Measurements from ENCODE around the gene BDKRB1.

Gene BDKRB1

DNA sequence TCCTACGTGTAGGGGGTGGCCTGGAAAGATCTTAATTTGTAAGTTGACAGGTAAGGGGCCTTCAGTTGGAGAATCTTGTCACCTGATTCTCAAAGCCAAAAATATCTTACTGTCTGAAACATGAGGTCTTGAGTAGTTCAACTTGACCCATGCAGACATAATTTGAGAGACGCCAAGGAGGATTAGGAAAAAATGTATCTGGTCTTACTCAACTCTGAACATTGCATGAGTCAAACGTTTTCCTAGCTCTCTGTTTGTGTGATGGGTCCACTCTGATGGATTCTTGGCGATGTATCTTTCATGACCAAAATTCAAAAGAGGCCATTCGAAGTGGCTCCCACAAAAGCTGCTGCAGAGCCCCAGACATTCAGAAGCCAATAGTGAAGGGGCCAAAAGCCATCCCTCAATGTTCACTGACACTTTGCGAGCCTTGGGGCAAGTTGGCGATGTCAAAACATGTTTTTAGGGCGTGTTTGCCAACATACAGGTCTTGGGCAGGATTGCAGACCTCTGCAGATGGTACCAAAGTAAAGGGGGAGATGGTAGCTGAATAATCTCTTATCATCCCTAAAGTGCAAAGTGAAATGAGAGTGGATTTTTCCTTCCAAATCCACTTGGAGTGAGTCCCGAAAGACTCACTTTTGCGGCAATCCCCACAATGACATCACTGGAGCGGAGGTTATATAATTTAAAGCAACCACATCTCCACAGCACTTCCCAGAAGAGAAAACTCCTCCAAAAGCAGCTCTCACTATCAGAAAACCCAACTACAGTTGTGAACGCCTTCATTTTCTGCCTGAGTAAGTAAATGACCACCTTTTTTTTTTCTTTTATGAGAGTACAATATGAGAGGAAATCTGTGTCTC lies at the start of gene BDKRB1:
Gene BDKRB1 (plus strand): TSS at position 710 of the 866 bp plus-strand sequence. CDS start 7,473 bp downstream, outside the sequence.
- in situ Hi-C loops (cut with MboI; ENCODE audit: low sequenced_read_pairs): no loop called here

GRCh38 chr14:96206461-96206860 lies 49.5 kb upstream of the BDKRB1 start:
- in situ Hi-C loops (cut with MboI; ENCODE audit: low sequenced_read_pairs): no loop called here

- in situ Hi-C loops (cut with MboI; ENCODE audit: low sequenced_read_pairs): no loop called here
Measured at GRCh38 chr14:96207686-96208085, 48.3 kb upstream of the BDKRB1 start.

GRCh38 chr14:96208739-96209138 lies 47.3 kb upstream of the BDKRB1 start:
- in situ Hi-C loops (cut with MboI; ENCODE audit: low sequenced_read_pairs): no loop called here

DNA sequence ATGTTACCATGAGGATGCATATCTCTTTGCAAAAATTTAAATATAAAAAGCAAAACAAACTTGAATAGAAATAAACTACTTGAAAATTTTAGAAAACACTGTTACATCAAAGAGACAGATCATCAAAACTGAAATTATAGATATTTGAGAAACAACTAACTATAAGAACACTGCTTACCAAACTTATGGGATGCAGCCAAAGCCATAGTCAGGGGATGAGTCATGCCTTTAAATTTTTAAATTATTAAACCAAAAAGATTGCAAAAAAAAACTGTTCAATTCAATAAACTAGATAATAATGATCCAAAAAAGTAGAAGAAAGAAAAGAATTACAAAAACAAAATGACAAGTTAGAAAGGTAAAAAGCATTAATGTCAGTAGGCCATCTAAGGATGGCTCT lies 43.9 kb upstream of the BDKRB1 start:
- in situ Hi-C loops (cut with MboI; ENCODE audit: low sequenced_read_pairs): no loop called here

DNA sequence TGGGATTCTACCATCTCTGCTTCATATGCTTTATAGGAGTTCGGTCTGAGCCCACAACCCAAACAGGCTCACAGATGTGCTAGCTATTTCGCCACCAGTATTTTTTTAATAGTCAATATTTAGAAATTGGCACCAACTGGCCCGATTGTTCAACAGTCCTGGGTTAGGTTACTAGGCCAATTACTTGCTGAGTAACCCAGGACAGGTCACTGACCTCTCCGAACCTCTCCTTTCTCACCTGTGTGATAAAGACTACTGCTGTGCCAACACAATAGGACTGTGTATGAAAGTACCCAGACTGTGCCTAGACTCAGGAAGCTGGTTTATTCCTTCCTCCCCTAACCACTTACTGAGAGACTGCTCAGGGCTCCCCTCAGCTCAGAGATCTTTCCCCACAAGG lies 43.1 kb upstream of the BDKRB1 start:
- in situ Hi-C loops (cut with MboI; ENCODE audit: low sequenced_read_pairs): no loop called here

GRCh38 chr14:96213871-96214465 lies 42.0 kb upstream of the BDKRB1 start:
- in situ Hi-C loops (cut with MboI; ENCODE audit: low sequenced_read_pairs): no loop called here

DNA sequence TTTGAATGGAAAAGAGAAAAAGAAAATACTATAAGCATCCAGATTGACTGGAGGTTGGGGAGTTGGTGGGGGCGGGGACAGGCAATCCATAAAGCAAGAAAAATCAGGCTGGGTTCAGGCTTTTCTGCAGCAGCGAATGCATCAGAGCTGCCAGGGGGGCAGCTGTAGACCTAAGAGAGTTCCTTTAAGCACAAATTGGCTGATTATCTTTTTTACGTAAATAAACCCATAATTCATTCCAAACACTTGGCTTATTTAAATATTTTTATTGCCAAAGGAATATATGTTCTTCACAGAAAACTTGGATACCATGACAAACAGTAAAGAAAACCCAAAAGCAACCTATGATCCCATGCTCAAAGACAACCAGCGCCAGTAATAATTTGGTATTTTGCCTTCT lies 41.2 kb upstream of the BDKRB1 start:
- in situ Hi-C loops (cut with MboI; ENCODE audit: low sequenced_read_pairs): no loop called here

DNA sequence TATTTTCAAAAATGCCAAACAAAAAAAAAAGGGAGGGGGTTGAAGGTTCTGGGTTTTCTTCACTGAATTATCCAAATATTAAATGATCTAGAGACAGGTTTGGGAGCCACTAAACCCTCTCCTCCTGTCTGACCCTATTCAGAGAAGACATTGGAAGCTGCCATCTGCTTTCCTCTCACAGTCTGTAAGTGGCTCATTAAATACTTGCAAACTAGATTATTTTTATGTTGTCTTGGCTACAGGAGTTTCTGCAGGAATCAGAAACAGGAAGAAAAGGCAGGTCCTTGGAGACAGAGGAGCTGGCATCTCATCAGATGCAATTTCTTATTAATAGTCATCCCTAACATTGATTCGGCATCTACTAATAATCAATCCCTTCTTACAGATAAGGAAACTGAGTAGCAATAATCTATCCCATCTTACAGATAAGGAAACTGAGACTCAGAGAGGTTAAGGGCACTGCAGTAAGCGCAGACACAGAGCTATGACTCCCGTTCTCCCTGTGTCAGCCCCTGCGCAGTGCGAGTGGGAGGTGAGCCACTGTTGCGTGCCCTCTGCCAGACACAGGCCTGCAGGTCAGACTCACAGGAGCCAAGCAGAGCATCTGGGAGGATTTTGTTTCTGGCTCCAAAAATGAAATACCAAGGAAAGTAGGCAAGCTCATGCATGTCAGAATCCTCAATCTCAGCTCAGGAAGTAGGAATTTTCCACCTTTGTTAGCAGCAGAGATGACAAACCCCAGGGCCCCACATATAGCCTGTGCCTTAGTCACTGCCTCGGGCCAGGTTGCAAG lies 40.4 kb upstream of the BDKRB1 start:
- in situ Hi-C loops (cut with MboI; ENCODE audit: low sequenced_read_pairs): no loop called here

- in situ Hi-C loops (cut with MboI; ENCODE audit: low sequenced_read_pairs): no loop called here
Measured at GRCh38 chr14:96216627-96217026, 39.4 kb upstream of the BDKRB1 start.

- in situ Hi-C loops (cut with MboI; ENCODE audit: low sequenced_read_pairs): no loop called here
Measured at GRCh38 chr14:96217376-96217913, 38.6 kb upstream of the BDKRB1 start.

DNA sequence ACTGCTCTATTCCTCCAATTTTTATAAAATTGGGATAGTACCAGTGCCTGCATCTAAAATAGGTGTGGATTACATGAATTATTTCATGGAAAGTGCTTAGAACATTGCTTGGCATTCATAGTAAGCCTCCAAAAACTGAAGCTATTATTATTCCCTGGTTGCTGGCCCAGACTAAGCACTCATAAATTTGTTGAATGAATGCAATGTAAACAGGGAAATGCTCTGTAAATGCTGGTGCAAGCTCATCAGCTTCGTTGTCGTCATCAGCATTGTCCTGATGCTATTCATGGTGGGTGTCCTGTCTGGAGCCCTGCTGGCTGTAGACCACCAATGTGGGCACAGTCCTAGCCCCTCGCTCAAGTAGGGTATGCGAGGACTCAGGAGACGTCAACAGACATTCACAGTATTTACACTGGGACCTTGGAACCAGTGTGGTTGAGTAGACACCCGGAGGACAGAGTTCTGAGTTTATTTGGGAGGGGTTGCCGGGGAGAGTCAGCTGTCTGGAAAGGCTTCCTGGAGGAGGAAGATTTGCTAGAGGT lies 34.8 kb upstream of the BDKRB1 start:
- in situ Hi-C loops (cut with MboI; ENCODE audit: low sequenced_read_pairs): no loop called here

DNA sequence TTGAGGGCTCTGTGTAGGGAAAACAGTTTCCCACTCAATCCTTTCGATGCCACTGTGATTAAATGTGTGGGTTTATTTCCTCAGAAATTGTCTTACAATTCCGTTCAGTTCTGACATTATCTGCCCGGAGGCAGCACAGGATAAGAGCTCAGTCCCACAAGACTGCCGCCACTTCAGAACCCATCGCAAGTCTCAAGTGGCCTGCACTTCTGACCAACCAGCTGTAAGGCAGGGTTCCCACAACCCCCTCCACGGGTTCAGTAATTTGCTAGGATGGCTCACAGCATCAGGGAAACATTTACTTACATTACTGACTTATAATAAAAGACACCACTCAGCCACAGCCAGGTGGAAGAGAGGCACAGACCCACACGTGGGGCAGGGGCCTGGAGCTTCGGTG lies 34.2 kb upstream of the BDKRB1 start:
- in situ Hi-C loops (cut with MboI; ENCODE audit: low sequenced_read_pairs): no loop called here

DNA sequence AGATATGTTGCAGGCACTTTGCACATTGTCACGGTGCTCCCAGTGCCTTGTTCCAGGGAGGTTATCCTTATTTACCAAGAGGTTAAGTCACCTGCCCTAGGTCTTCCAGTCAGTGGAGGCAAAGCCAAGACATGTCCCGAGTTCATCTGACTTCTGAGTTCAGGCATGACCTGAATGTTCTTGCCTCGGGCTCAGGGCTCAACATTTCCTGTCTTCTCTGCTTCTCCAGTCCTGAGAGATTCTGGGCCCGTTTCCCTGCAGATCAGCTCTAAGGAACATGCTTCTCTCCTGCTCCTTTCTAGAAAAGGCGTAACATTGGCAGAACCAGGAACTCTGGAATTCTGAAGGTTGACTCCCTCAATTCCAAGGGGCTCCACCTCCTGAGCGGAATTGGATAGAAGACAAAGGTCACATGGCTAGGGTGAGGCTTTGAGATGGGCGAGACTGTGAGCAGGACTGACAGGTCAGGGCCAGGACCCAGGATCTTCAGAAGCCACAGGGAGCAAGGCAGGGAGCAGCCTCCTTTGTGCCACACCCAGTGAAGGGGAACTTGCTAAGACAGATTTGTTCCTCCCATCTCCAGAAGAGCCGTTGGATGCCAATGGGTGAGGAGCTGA lies 31.4 kb upstream of the BDKRB1 start:
- in situ Hi-C loops (cut with MboI; ENCODE audit: low sequenced_read_pairs): no loop called here

DNA sequence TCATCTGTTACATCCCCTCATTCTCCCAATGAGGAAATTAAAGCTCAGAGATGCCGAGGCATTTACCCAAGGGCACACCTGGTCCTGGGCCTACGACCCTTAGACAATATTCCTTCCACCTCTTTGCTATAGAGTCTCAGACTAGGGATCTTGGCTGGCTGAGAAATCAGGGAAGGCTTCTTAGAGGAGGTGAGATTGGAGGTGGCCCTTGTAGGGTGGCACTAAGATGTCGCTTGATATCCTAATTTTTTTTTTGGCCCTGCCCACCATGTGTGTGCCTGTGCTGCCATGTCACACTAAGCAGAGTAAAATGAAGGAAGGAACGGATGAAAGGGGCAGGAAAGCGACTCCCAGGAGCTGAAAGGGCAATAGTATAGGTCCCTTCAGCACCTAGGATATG lies 30.8 kb upstream of the BDKRB1 start:
- in situ Hi-C loops (cut with MboI; ENCODE audit: low sequenced_read_pairs): no loop called here

- in situ Hi-C loops (cut with MboI; ENCODE audit: low sequenced_read_pairs): no loop called here
Measured at GRCh38 chr14:96225745-96226151, 30.3 kb upstream of the BDKRB1 start.

GRCh38 chr14:96227428-96227827 lies 28.6 kb upstream of the BDKRB1 start:
- in situ Hi-C loops (cut with MboI; ENCODE audit: low sequenced_read_pairs): no loop called here

- in situ Hi-C loops (cut with MboI; ENCODE audit: low sequenced_read_pairs): no loop called here
Measured at GRCh38 chr14:96229315-96229714, 26.7 kb upstream of the BDKRB1 start.

GRCh38 chr14:96231056-96231455 lies 25.0 kb upstream of the BDKRB1 start:
- in situ Hi-C loops (cut with MboI; ENCODE audit: low sequenced_read_pairs): no loop called here

GRCh38 chr14:96231526-96232130 lies 24.4 kb upstream of the BDKRB1 start:
- in situ Hi-C loops (cut with MboI; ENCODE audit: low sequenced_read_pairs): no loop called here
